HG02759 (cell line): ENCODE results near the gene NEGR1.
A peak's percentile ranks its signal among the peaks of the same experiment; 100 is the strongest.

Source experiments
- ATAC-seq: cut with Tn5 transposase; IDR thresholded peaks from one replicate; pipeline ENCODE4 v1.9.1; 2021; ENCODE audit warnings: mild to moderate bottlenecking, moderate library complexity; ENCODE audit not compliant: unreplicated experiment

NEGR1 gene

DNA sequence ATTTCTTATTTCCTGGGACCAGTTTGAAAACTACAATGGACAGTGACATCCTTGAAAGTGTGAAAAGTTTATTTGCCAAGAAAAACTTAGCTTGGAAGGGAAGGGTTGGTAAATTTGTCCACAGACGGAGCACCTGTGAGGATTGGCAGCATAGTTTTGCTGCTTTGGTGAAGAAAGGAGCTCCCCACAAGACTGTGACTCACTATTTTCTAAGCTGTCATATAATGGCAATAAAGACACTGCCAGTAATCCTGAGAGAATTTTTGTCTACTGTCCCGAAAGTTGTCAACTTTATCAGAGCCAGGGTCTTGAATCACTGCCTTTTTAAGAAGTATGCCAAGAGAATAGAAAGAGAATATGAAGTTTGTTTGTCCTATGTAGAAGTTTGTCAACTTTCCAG lies 230.8 kb downstream of the NEGR1 start:
- no peak for ATAC-seq

DNA sequence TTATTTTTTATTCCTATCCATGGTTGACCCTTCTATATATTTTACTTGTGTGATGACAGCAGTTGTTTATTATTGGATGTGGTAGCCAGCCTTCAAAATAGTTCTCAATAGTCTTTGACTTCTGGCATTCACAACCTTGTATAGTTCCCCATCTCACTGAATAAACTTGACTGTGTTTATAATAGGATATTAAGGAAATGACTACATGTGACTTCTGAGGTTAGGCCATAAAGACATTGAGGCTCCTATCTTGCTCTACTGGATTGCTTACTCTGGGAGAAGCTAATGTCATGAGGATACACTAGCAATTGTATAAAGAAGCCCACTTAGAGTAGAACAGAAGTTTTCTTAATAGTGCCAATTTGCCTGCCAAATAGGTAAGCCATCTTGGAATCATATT lies 231.8 kb downstream of the NEGR1 start:
- ATAC-seq = no peak

DNA sequence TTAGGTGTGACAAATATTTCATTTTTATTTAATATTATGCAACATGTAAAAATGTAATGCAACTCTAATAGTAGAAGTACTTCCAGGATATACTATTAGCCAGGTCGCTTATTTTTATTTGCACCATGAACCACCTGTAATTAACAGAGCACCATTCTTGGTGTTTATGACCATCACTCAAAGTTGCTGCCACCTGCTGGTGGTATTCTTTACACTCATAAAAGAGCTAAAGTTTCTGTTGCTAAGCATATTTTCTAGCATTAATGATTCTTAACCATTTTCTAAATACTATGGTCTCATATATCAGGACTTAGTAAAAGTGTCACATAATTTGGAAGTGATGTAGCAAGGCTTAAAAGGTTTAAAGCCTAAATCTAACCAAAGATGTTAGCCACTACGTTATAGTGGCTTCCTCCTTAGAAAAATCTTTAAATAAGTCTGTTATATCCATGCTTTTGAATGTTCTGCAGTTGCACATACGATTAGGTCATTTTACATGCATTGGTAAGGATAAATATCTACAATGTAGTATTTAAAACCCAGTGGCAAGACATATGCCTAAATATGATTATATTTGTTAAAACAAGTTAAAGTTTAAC lies 244.5 kb downstream of the NEGR1 start:
- ATAC-seq = no peak

DNA sequence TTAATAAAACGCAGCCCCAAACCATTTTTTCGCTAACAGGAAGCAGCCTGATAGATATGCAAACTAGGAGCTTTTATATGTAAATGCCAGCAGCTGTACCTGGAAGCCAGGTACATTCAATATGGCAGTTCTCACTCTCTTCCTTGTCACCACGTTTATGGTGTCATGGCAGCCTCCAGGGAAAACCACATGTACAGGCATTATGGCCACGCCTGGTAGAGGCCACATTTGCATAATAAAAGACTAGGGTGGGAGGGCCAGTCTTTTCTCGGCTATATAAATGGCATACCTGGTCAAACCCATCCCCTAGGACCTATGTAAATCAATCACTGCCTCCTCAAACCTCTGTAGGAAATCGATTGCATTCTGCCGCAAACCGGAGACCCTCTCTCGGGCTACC lies 247.5 kb downstream of the NEGR1 start:
- no peak for ATAC-seq

DNA sequence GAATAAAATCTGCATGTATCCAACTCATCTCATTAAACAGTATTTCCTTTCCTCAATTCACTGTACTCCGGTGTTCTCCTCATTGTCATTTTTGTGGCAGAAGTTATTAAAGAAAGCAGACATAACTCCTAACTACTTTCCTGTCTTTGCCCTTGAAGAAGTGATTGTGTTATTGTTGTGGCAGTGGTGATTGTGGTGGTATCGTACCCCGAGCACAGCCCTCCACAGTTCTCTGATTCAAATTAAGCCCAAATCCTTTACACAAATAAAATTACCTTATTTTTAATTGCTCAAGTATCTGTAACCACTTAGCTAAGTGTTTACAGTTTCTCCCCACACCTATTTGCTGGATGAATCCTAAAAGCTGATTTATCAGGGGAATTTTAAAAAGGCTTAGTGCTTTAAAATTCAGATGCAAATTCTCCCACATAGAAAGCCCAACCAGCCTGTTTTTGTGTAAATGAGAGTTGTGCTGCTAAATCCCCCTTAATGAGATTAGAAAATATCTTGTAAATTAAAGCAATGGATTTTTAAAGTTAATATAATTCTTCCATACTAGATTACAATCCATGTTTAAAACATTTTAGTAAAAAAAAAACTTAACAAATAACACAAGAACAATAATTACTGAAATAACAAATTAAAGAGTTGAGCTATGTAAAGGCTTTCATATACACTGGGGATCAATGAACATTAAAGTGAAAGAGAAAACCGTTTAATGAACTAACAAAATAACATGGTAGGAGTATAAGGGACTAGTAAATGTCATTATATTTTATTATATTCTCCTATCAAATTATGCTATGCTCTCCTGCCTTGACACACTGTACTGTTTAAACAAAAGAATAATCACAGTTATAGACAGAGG lies 259.0 kb downstream of the NEGR1 start:
- ATAC-seq = no peak

DNA sequence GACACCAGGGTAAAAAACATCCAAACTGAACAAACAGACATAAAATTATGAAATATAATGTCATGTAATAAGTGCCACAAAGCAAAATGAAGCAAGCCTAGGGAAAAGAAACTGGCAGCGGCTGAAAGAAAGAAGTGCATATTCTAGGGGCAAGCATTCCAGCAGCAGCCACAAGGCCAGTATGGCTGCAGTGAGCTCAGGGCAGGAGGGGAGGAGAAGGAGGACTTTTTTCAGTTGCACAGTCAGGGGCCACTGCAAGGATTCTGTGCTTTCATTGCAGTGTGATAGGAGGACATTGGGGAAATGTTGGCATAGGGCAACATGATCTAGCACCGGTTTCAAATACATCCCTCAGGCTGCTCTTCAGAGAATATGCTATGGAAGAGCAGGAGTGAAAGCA lies 263.8 kb downstream of the NEGR1 start:
- ATAC-seq = no peak

DNA sequence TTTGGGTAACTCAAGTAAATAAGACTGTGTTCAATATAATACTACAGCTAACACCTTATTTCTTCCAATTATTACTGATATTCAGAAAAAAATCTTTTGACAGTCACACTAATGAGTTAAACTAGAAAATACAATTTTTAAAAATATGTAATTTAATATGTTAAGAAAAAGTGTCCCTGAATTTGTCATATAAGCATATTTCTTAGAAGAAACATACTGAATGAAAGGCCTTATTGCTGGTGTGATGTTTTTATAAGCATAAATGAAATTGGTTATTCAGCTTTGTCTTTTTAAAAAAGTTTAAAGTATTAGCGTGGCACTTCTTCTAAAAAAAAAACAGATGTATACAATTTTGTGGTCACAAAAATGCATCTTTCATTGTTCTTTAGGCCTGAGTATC lies 267.3 kb downstream of the NEGR1 start:
- no peak for ATAC-seq

DNA sequence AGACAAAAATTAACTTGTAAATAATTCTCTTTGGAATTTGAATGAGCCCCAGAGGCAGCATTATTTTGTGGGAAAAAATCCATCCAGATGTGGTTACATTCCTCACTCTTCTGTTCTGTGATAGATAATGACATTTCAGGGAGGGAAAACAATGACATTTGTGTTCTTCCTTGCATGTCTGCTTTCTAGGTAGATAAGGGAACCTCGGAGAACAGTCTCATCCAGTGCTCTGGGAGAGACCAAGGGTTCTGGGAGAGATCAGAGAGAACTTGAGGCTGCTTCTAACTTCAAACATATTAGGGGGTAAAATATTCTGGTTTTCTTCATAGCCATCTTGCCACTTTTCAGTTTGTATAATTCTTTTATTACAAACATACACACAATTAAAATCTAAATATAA lies 269.2 kb downstream of the NEGR1 start:
- no peak for ATAC-seq

DNA sequence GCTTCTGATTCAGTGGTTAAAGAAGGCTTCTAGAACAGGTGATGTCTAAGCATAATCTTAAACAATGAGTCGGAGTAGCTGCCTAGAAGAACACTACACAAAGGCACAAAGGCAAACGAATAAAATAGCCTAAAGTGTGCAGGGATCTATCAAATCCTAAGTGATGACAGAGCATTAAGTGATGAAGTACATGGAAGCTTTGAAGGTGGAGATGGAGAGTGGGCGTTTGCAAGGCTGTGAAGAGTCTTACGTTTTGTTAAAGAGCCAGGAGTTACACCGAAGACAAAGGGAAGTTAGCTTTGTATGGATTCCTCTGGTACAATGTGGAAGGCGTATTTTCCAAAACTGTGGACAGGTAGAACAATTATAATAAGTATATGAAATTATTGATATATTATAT lies 270.6 kb downstream of the NEGR1 start:
- ATAC-seq = no peak

DNA sequence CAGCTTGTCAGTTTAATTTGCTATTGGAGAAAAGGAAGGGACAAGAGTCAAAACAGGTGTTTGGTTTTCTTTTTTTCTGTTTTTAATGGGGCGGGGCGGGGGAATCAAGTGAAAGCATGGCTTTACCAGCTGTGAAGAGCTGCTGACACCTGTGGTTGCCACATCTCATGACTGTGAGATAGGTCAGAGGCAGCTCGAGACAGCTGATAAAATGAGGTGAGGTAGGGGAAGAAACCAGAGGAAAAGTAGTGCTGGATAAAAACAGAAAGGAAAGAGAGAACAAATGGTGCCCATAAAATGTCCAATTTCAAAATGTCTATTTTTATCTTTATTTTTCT lies 272.3 kb downstream of the NEGR1 start:
- ATAC-seq = no peak

DNA sequence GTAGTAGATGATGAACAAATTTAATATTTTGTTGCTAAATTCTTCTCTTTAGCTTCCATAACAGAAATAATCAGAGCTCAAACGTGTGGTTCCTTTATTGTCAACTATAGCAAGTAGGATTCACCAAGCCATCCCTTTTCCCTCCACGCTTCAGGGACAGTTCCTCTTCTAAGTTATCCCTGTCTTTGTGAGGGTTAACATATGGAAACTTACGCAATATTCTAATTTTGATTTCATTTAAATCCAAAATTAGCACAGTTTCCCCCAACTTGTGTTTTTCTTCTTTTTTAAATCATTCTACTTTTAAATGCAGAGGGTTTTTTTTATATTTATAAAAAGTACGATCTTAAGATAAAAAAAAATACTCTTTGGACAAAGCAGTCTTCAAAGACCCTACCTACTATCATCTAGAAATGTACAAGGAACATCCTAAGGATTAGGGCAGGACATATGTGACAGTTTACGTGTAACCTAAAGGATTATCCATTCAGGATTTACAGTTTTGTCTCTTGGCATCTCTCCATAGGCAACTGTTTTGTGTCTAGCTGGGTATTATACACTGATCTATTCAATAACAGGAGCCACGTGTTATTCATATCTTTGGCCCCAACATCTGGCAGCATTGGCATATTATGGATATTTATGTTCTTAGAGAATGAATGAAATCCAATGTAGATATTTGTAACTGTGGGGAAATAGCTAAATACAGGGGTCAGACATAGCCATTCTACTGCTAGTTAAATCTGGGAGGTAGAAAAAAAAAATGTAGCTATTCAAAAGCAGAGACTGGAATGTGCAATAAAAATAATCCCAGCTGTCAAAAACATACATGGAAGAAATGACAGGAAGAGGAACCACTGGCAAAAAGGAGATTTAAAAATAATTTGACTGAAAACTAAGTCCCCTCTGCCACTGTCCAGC lies 272.9 kb downstream of the NEGR1 start:
- ATAC-seq = no peak

DNA sequence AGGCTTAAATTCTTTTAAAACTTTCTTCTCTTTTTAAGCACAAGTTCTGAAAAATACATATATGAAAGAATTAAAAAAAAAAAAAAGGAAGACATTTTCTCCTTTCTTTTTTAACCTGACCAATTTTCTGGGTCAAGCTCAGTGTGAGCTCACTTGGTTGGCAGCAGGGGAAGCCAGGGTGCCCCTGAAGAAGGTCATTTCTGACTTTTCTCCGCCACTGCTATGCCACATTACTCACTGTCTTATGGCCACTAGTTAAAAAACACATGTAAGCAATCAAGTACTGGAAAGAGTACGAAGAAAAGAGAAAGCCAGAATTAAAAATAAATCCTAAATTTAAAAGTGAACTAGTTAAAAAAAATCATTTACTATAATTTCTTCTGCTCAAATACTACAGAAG lies 275.0 kb downstream of the NEGR1 start:
- no peak for ATAC-seq

DNA sequence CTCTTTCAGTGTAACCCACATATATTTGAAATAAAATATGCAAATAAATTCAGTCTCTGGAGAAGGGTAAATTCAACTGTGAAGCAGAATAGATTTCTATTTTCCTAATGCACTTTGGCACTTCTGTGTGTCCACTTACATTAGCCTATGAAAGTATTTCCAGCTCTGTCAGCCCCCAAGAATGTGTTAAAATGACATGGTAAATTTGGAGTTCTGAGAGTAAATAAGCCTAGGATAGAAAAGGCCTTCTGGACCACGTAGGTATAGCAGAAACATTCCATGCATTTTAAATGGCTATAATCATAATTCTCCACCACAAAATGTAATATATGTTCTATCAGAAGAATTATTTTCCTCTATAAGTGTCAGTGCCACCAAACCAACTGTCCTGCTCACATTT lies 276.2 kb downstream of the NEGR1 start:
- no peak for ATAC-seq

DNA sequence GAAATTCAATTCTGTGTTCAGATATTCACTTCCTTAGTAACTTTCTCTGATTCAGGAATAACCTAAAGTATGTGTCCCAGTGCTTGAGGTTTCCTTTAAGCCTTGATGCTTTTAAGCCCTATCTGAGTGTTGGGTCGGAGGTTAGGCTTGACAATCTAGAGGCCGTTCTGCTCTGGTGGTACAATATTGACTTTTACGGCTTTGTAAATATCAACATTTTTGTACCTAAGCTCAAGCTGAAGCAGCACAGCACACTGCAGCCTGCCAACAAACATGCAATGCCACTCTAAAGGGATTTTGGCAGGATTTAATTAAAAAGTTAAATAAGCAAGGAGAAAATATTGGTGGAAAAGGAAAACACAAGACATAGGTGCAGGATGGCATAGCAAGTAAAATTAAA lies 279.2 kb downstream of the NEGR1 start:
- no peak for ATAC-seq

DNA sequence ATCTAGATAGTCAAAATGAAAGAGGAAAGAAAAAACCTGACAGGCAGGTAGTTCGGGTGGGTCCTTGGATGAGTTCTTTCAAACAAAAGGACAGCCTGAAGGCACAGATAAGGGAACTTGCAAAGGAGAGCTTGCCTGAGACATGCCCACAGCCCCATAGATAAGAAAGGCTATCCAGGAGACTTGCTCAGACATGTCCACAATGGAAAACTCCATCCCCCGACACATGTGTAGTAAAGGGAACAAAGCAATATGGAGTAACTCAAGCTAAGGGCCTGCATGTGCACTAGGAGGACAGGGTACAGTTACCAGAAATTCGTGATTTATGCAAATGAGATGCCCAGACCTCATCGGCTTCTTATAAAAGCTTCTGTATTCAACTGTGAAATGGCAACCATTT lies 281.5 kb downstream of the NEGR1 start:
- no peak for ATAC-seq

DNA sequence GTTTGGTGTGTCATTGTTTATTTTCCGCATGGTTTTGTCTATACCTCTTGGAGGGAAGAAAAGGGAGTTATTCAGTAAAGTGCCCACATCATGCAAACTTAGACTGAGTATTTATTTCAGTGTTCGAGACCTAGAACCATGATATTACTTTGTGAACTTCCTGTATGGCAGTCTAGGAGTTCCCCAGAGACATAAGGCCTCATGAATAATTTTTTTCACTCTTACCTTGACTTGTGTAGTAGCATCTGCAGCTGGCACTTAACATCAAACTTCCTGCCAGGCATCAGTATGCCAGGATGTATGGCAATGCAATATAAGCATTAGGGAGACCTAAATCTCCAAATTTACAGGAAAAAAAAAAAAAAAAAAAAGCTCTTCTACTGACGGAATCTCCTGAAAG lies 287.7 kb downstream of the NEGR1 start:
- no peak for ATAC-seq

DNA sequence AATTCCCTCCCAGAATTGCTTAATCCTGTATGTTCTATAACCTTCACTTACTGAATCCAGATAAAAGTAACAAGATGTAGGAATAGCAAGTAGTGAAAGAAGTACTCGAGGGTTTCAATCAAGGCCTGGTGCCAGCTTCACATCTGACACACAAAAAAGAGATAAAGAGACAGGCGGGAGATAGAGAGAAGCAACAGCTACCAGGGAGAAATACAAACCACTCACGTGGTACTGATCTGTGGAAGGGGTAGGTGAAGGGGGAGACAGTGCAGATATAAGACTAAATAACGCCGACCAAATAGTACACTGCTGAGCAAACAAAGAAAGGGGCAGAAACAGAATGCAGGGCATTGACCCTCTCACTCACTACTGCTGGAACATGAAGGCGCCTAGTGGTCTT lies 295.2 kb downstream of the NEGR1 start:
- no peak for ATAC-seq

DNA sequence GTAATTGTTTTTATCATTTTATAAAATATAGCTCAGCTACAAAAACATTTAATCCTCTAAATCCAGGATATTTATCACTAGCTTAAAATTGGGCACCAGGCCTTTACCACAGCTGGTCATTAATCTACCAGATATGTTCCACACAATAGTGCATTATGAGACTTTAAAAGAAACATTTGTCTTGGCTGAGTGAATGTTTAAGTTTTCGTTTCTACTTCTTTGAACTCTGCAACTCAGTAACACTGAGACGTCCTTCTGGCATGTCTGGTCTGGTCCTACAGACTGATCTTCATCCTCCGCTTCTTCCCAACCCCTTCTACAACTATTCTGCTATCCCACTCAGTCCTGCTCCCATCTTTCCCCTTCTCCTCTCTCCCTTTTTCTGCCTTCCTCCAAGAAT lies 296.2 kb downstream of the NEGR1 start:
- no peak for ATAC-seq

DNA sequence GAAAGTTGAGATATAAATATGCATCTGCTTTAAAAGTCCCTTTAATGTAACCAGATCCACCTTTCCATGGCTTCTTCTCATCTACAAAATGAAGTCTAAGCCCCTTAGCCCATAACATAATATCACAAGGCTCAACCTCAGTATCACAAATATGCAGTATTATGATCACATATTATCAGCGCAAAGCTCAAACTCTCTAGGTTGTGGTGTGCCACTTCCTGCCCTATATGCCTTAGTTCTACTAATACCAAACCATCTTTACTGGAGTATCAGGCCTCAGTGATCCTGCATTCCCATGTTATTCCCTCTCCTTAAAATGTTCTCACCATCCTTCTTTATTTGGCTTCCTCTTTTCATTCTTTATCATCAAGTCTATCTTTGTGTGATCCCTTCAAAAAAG lies 301.8 kb downstream of the NEGR1 start:
- no peak for ATAC-seq

DNA sequence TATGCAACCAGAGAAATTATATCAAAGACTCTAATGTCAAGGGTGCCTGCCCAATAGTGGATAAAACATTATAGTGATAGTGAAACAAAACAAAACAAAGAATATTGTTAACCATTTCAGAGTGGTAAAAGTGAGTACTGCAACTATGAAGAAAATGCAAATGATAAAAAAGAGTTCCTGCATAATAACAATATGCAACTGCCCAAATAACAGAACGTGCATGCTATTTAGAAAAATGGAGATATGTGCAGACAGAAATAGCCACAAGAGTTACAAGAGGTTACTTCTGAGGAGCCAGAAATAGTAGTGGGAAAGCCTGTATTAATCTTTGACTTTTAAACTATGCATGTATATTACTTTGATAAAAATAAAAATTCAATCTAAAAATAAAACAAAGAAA lies 302.5 kb downstream of the NEGR1 start:
- no peak for ATAC-seq

DNA sequence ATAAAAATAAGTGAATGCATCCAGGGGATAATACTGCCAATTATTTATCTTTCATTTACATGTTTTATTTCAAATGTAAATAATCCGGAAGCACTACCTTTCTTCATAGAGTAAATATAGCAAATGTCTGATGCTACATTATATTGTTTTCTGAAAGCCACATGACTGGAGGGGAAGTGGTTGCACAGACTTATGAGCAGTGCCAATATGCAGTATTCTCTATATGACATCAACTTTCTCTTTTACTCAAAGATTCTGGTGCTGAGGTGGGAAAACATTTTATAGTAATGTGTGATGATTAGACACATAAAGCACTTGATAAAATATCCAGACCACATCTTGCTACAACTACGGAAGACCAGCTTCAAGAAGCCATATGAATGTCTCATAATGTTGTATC lies 314.7 kb downstream of the NEGR1 start:
- peak; percentile 56 for ATAC-seq

DNA sequence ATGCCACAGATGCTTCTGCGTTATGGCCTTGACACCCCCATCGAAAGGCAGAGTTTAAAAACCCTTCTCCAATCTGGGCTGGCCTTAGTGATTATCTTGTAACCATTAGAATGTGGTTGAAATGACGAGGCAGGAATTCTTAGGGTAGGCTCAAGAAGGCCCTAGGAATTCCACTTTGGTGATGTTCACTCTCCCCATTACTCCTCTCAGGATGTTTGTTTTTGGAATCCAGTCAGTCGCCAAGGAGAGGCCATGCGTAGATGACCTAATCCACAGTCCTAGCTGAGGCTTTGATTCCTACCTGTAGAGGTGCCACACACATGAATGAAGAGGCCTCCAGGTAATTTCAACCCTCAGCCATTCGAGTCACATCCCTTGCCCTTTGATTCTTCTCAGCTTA lies 318.2 kb downstream of the NEGR1 start:
- no peak for ATAC-seq
